Keratinocyte (primary cell): Measurements from ENCODE around the gene CDC20. TPM values are rescaled to one million over a fixed set of nuclear protein-coding genes. Genes with fewer than 3 reads are reported as not detected.
"Not testable (repeated sequence)": the region's sequence is repeated elsewhere in the genome, so short reads cannot be mapped to it uniquely, and the experiment has no call there.

ENCODE experiments used
- DNase-seq: peaks from one replicate; pipeline ENCODE4 v3.0.0-alpha.2; 2011; ENCODE audit warnings: low read depth, missing footprints, low spot score
- FAIRE-seq: peaks from 2 replicates; lab custom pipeline; 2011; peaks lifted over from hg19 to GRCh38; lab: Jason Lieb, UNC
- H2AFZ ChIP-seq: 2 replicates; pipeline ENCODE4 v1.6.0; 2012; ENCODE audit warnings: low read length, control low read depth, inconsistent platforms; ENCODE audit not compliant: control insufficient read depth
- H3K27ac ChIP-seq: 2 replicates; pipeline ENCODE4 v1.5.1; 2011; ENCODE audit warnings: low read length; ENCODE audit not compliant: control insufficient read depth, insufficient read depth
- H3K27me3 ChIP-seq: 3 replicates; pipeline ENCODE4 v1.6.0; 2011; ENCODE audit warnings: low read length; ENCODE audit not compliant: control insufficient read depth, insufficient read depth; ENCODE audit errors: extremely low read depth
- H3K36me3 ChIP-seq, 2 experiments: 2 replicates in 1 of 2; 3 replicates in 1 of 2; pipeline ENCODE4 v1.5.1; 2011; ENCODE audit warnings: low read length in 2 of 2, mild to moderate bottlenecking in 1 of 2; ENCODE audit not compliant: control insufficient read depth in 2 of 2, insufficient read depth in 2 of 2; ENCODE audit errors: extremely low read depth in 1 of 2
- H3K4me1 ChIP-seq: 3 replicates; pipeline ENCODE4 v1.5.1; 2011; ENCODE audit warnings: low read length; ENCODE audit not compliant: control insufficient read depth, insufficient read depth; ENCODE audit errors: extremely low read depth
- H3K4me2 ChIP-seq: 3 replicates; pipeline ENCODE4 v1.6.0; 2011; ENCODE audit warnings: low read depth, low read length; ENCODE audit not compliant: control insufficient read depth, insufficient read depth; ENCODE audit errors: extremely low read depth
- H3K4me3 ChIP-seq, 3 experiments: fragments of 200-600 bp in 1 of 3; sonication (generic) in 1 of 3; 2 replicates in 2 of 3; 3 replicates in 1 of 3; pipeline ENCODE4 v1.5.1; 2011 to 2016; ENCODE audit warnings: low read length in 3 of 3, mild to moderate bottlenecking in 3 of 3, control low read depth in 2 of 3, inconsistent platforms in 1 of 3, low read depth in 1 of 3, mixed read lengths in 1 of 3, mixed run types in 1 of 3, moderate library complexity in 1 of 3; ENCODE audit not compliant: control insufficient read depth in 2 of 3, insufficient read depth in 2 of 3; ENCODE audit errors: extremely low read depth in 1 of 3
- H3K79me2 ChIP-seq: 2 replicates; pipeline ENCODE4 v1.6.0; 2012; ENCODE audit warnings: low read length; ENCODE audit not compliant: control insufficient read depth, insufficient read depth
- H3K9ac ChIP-seq: 3 replicates; pipeline ENCODE4 v1.6.0; 2011; ENCODE audit warnings: low read length; ENCODE audit not compliant: control insufficient read depth, insufficient read depth; ENCODE audit errors: extremely low read depth
- H3K9me1 ChIP-seq: 3 replicates; pipeline ENCODE4 v1.6.0; 2011; ENCODE audit warnings: low read length; ENCODE audit not compliant: control insufficient read depth, insufficient read depth; ENCODE audit errors: extremely low read depth
- H3K9me3 ChIP-seq: 2 replicates; pipeline ENCODE4 v1.5.1; 2012; ENCODE audit warnings: low read depth, low read length; ENCODE audit not compliant: control insufficient read depth
- H4K20me1 ChIP-seq: 3 replicates; pipeline ENCODE4 v1.6.0; 2011; ENCODE audit warnings: low read length; ENCODE audit not compliant: control insufficient read depth, insufficient read depth; ENCODE audit errors: extremely low read depth
- CTCF ChIP-seq, 3 experiments: IDR thresholded peaks in 1 of 3; conservative IDR thresholded peaks in 1 of 3; optimal IDR thresholded peaks in 1 of 3; 2 replicates in 2 of 3; 3 replicates in 1 of 3; pipeline versions ENCODE3 to v1.5.1; 2011; ENCODE audit warnings: low read length in 3 of 3, mild to moderate bottlenecking in 3 of 3, moderate library complexity in 2 of 3, control low read depth in 1 of 3, inconsistent platforms in 1 of 3; ENCODE audit not compliant: insufficient read depth in 2 of 3; ENCODE audit errors: extremely low read depth in 1 of 3
- EZH2 ChIP-seq: IDR thresholded peaks from one replicate; pipeline ENCODE4 v1.6.1; 2012; ENCODE audit warnings: inconsistent platforms, mild to moderate bottlenecking, low read length, moderate library complexity
- dilution Hi-C: fragments of 300-500 bp; cut with MboI; formaldehyde crosslinking; loops from one replicate; pipeline ENCODE4 v1.7.0; 2020; ENCODE audit warnings: low sequenced_read_pairs; ENCODE audit not compliant: extremely low pct_ligation_motif_present
- polyA plus RNA-seq, 5 experiments: library from polyadenylated mRNA; depleted of rRNA in 3 of 5; stranded (reverse) in 3 of 5; stranded (forward) in 1 of 5; unstranded in 1 of 5; fragments of >200 nt; gene quantifications; 1 replicate in 1 of 5; 2 replicates in 3 of 5; 3 replicates in 1 of 5; pipeline versions ENCODE4 v1.2.1 to v1.2.3, GENCODE V29; 2011 to 2012; ENCODE audit warnings: missing spikeins in 2 of 5, low read depth in 1 of 5, low replicate concordance in 1 of 5

The CDC20 gene
- polyA plus RNA-seq, 1 donor (not counting 4 experiments of a cell fraction or from before 2014, with no cell fraction given), result 84.2 TPM

- Histone ChIP-seq H4K20me1 (no peaks in the 10 kb centered on the region), H3K4me3 (no peak overlapping the region), H3K27ac (no peak overlapping the region), H3K4me1 (no peaks in the 10 kb centered on the region), H2AFZ (no peak overlapping the region), H3K9me1 (peaks cover 2% of the 10 kb centered on the region), H3K36me3 (peaks cover 6% of the 10 kb centered on the region in 2 experiments), H3K79me2 (peaks cover 8% of the 10 kb centered on the region), H3K9ac (no peak overlapping the region), H3K9me3 (no peaks in the 10 kb centered on the region), H3K4me2 (no peak overlapping the region), H3K27me3 (no peaks in the 10 kb centered on the region)
- dilution Hi-C loops, result no loop called here
- TF ChIP-seq CTCF (optimal IDR thresholded peaks at IDR 0.05 in 1 of 3, IDR thresholded peaks at IDR 0.05 in 1 of 3, conservative IDR thresholded peaks at IDR 0.05 in 1 of 3; ENCODE audit: extremely low read depth in 1 of 3, insufficient read depth in 2 of 3, low read length in 3 of 3) (no peak), EZH2 (no peak)
- FAIRE-seq (no peak), DNase-seq (no peak)
Measured at GRCh38 chr1:43398227-43398626, 39.4 kb downstream of the CDC20 start.

GRCh38 chr1:43400441-43400840 lies 41.7 kb downstream of the CDC20 start:
- H3K27ac ChIP-seq, H3K9me3 ChIP-seq, H2AFZ ChIP-seq, FAIRE-seq, H3K9me1 ChIP-seq, H3K9ac ChIP-seq, DNase-seq, dilution Hi-C loops, H3K79me2 ChIP-seq, H3K27me3 ChIP-seq, H4K20me1 ChIP-seq, H3K4me1 ChIP-seq, H3K4me2 ChIP-seq, H3K4me3 ChIP-seq: not testable (repeated sequence)
- H3K36me3 ChIP-seq, result peaks cover 7 to 15% of the 10 kb centered on the region in 2 experiments
